HCT116 (cell line): Measurements from ENCODE around the gene MLLT3.
"Not testable (repeated sequence)": the region's sequence is repeated elsewhere in the genome, so short reads cannot be mapped to it uniquely, and the experiment has no call there.

ENCODE experiments used
- EGR1 ChIP-seq: IDR thresholded peaks from 2 replicates; pipeline ENCODE4 v1.6.1; 2012; ENCODE audit warnings: low read depth
- EZH2 ChIP-seq: fragments of 200-600 bp; sonication (generic); IDR thresholded peaks from 2 replicates; pipeline ENCODE4 v1.6.1; 2017; ENCODE audit warnings: antibody characterized with exemption, mixed run types
- EZH2phosphoT487 ChIP-seq: fragments of 200-600 bp; IDR thresholded peaks from 2 replicates; pipeline ENCODE4 v1.6.1; 2018; ENCODE audit warnings: antibody characterized with exemption, borderline replicate concordance
- JUND ChIP-seq: IDR thresholded peaks from 2 replicates; pipeline ENCODE4 v1.6.1; 2012
- POLR2A ChIP-seq: IDR thresholded peaks from 2 replicates; pipeline ENCODE4 v1.7.0; 2011; ENCODE audit warnings: borderline replicate concordance; ENCODE audit not compliant: insufficient read depth, insufficient read length; ENCODE audit errors: extremely low read depth
- POLR2AphosphoS5 ChIP-seq: IDR thresholded peaks from 2 replicates; pipeline ENCODE4 v1.6.1; 2011; ENCODE audit warnings: mild to moderate bottlenecking, low read depth, low read length, moderate library complexity
- RAD21 ChIP-seq: IDR thresholded peaks from 2 replicates; pipeline ENCODE4 v1.6.1; 2012; ENCODE audit warnings: low read depth, mild to moderate bottlenecking
- SP1 ChIP-seq: IDR thresholded peaks from 2 replicates; pipeline ENCODE4 v1.6.1; 2012; ENCODE audit warnings: low read depth
- ZNF274 ChIP-seq: fragments of 200-500 bp; sonication (Bioruptor generic); IDR thresholded peaks from 2 replicates; pipeline ENCODE4 v1.6.1; 2014; ENCODE audit warnings: mild to moderate bottlenecking, low read depth, low read length, inconsistent platforms
- TF ChIP-seq, protein P1 (sequence below), 3 experiments: fragments of 200-600 bp in 1 of 3; sonication (generic) in 1 of 3; IDR thresholded peaks in 2 of 3; conservative IDR thresholded peaks in 1 of 3; 2 replicates each; pipeline ENCODE4 v1.5.1; 2012 to 2017; ENCODE audit warnings: low read depth in 2 of 3, low read length in 2 of 3, antibody characterized with exemption in 1 of 3, borderline replicate concordance in 1 of 3, control low read depth in 1 of 3, mild to moderate bottlenecking in 1 of 3, mixed read lengths in 1 of 3, mixed run types in 1 of 3, moderate library complexity in 1 of 3; ENCODE audit not compliant: insufficient read depth in 1 of 3
- TF ChIP-seq, protein P2 (sequence below): IDR thresholded peaks from 2 replicates; pipeline ENCODE4 v1.6.1; 2012

DNA sequence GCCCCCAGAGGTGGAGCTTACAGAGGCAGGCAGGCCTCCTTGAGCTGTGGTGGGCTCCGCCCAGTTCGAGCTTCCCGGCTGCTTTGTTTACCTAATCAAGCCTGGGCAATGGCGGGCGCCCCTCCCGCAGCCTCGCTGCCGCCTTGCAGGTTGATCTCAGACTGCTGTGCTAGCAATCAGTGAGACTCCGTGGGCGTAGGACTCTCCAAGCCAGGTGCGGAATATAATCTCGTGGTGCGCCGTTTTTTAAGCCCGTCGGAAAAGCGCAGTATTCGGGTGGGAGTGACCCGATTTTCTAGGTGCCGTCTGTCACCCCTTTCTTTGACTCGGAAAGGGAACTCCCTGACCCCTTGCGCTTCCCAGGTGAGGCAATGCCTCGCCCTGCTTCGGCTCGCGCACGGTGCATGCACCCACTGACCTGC, 36.0 kb upstream of the MLLT3 start:
- not testable (repeated sequence) for TF ChIP-seq POLR2A, EZH2, ZNF274, SP1, POLR2AphosphoS5, EZH2phosphoT487, JUND, RAD21
- 0 out of 2 replicates have a peak, but pooled peaks have one; percentile 37 for TF ChIP-seq EGR1
- TF ChIP-seq, protein P1, sequence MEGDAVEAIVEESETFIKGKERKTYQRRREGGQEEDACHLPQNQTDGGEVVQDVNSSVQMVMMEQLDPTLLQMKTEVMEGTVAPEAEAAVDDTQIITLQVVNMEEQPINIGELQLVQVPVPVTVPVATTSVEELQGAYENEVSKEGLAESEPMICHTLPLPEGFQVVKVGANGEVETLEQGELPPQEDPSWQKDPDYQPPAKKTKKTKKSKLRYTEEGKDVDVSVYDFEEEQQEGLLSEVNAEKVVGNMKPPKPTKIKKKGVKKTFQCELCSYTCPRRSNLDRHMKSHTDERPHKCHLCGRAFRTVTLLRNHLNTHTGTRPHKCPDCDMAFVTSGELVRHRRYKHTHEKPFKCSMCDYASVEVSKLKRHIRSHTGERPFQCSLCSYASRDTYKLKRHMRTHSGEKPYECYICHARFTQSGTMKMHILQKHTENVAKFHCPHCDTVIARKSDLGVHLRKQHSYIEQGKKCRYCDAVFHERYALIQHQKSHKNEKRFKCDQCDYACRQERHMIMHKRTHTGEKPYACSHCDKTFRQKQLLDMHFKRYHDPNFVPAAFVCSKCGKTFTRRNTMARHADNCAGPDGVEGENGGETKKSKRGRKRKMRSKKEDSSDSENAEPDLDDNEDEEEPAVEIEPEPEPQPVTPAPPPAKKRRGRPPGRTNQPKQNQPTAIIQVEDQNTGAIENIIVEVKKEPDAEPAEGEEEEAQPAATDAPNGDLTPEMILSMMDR (IDR thresholded peaks at IDR 0.05 in 2 of 3, conservative IDR thresholded peaks at IDR 0.05 in 1 of 3; ENCODE audit: borderline replicate concordance in 1 of 3, insufficient read depth in 1 of 3, low read depth in 2 of 3, low read length in 2 of 3) = not testable (repeated sequence)
- TF ChIP-seq, protein P2, sequence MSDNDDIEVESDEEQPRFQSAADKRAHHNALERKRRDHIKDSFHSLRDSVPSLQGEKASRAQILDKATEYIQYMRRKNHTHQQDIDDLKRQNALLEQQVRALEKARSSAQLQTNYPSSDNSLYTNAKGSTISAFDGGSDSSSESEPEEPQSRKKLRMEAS = not testable (repeated sequence)
